HepG2 (cell line): ENCODE measurements around the gene VAMP2. TPM values are rescaled to one million over a fixed set of nuclear protein-coding genes. Genes with fewer than 3 reads are reported as not detected.

Experiments
- ATAC-seq: fragments of 200-7000 bp; cut with Tn5 transposase; 3 replicates; pipeline ENCODE4 v1.9.1; 2020; ENCODE audit warnings: mild to moderate bottlenecking, moderate library complexity
- BruUV-seq: library from RNA; stranded (reverse); fragments of 400-500 nt; replicated peaks from 2 replicates; lab custom pipeline; 2021; lab: Mats Ljungman, UMichigan
- CTCF ChIA-PET: fragments of 300-600 bp; formaldehyde crosslinking; extraction: SDS; loops from one replicate; lab custom pipeline; 2021; ENCODE audit warnings: low total read pairs, inconsistent platforms, low intra/inter-chr PET ratio; lab: Yijun Ruan, JAX
- POLR2A ChIA-PET: fragments of 350-600 bp; sonication (Branson Sonifier 250); formaldehyde crosslinking; loops from one replicate; lab custom pipeline; 2020; ENCODE audit warnings: antibody characterized with exemption, inconsistent platforms; lab: Yijun Ruan, JAX
- DNase-seq: peaks from one replicate; pipeline ENCODE4 v3.0.0-alpha.2; 2015; ENCODE audit warnings: low spot score
- FAIRE-seq: peaks from 3 replicates; lab custom pipeline; 2011; peaks lifted over from hg19 to GRCh38; lab: Jason Lieb, UNC
- H2AFZ ChIP-seq: one replicate; pipeline ENCODE4 v1.6.1; 2011; ENCODE audit warnings: low read length, inconsistent platforms
- H3K27ac ChIP-seq: fragments of 300-600 bp; 3 replicates; pipeline ENCODE4 v1.8.0; 2011; ENCODE audit warnings: mixed run types, mild to moderate bottlenecking, mixed read lengths, low read length, inconsistent platforms; ENCODE audit not compliant: insufficient read depth; ENCODE audit errors: extremely low read length
- H3K27me3 ChIP-seq, 2 experiments: fragments of 200-600 bp in 1 of 2; 2 replicates in 1 of 2; 3 replicates in 1 of 2; pipeline versions ENCODE4 v1.6.0 to v1.8.0; 2011; ENCODE audit warnings: low read length in 2 of 2, mild to moderate bottlenecking in 2 of 2, moderate library complexity in 2 of 2, inconsistent platforms in 1 of 2; ENCODE audit not compliant: insufficient read depth in 2 of 2, control insufficient read depth in 1 of 2
- H3K36me3 ChIP-seq, 2 experiments: fragments of 200-600 bp in 1 of 2; replicated peaks in 1 of 2; 2 replicates in 1 of 2; 3 replicates in 1 of 2; pipeline versions ENCODE4 v1.5.1 to v1.8.0; 2011; ENCODE audit warnings: low read length in 2 of 2, inconsistent platforms in 1 of 2; ENCODE audit not compliant: insufficient read depth in 2 of 2, control insufficient read depth in 1 of 2
- H3K4me1 ChIP-seq: 2 replicates; pipeline ENCODE4 v1.5.1; 2012; ENCODE audit warnings: low read length, inconsistent platforms; ENCODE audit not compliant: insufficient read depth
- H3K4me2 ChIP-seq: 2 replicates; pipeline ENCODE4 v1.6.0; 2011; ENCODE audit warnings: low read depth, low read length, inconsistent platforms
- H3K4me3 ChIP-seq, 3 experiments: fragments of 200-600 bp in 1 of 3; sonication (generic), shearing (Covaris generic) in 1 of 3; replicated peaks in 1 of 3; 2 replicates each; pipeline ENCODE4 v1.5.1; 2011 to 2016; ENCODE audit warnings: low read length in 3 of 3, inconsistent platforms in 2 of 3, low read depth in 2 of 3, mild to moderate bottlenecking in 2 of 3, control low read depth in 1 of 3, mixed read lengths in 1 of 3; ENCODE audit not compliant: insufficient read depth in 1 of 3
- H3K79me2 ChIP-seq: one replicate; pipeline ENCODE4 v1.6.1; 2011; ENCODE audit warnings: low read length, inconsistent platforms; ENCODE audit not compliant: insufficient read depth
- H3K9ac ChIP-seq: 2 replicates; pipeline ENCODE4 v1.6.0; 2011; ENCODE audit warnings: mild to moderate bottlenecking, low read depth, low read length, inconsistent platforms; ENCODE audit not compliant: insufficient read depth
- H3K9me3 ChIP-seq: 2 replicates; pipeline ENCODE4 v1.5.1; 2012; ENCODE audit warnings: mild to moderate bottlenecking, low read length
- H4K20me1 ChIP-seq: 2 replicates; pipeline ENCODE4 v1.6.0; 2011; ENCODE audit warnings: inconsistent platforms, mild to moderate bottlenecking, low read length, moderate library complexity; ENCODE audit not compliant: insufficient read depth
- FOSL2 ChIP-seq: sonication (generic); formaldehyde crosslinking; IDR thresholded peaks from 2 replicates; pipeline ENCODE4 v1.4.0; 2020; ENCODE audit warnings: missing genetic modification reagents
- ZMYM3 ChIP-seq: sonication (generic); formaldehyde crosslinking; IDR thresholded peaks from 2 replicates; pipeline ENCODE4 v1.5.1; 2020; ENCODE audit warnings: mild to moderate bottlenecking, missing genetic modification reagents
- ZNF484 ChIP-seq: sonication (generic); formaldehyde crosslinking; IDR thresholded peaks from 2 replicates; pipeline ENCODE4 v1.5.1; 2020; ENCODE audit warnings: mild to moderate bottlenecking, low read depth, missing genetic modification reagents, borderline replicate concordance
- WGBS: methylation state at CpG from one replicate; pipeline ENCODE4 v1.1.6; 2017; ENCODE audit warnings: low lambda C conversion rate; 5-methylcytosine and 5-hydroxymethylcytosine counted together
- in situ Hi-C: cut with HindIII; loops from 2 replicates; pipeline ENCODE4 v1.10.0; 2017; ENCODE audit warnings: low pct_unique_long_range_greater_than_20kb; ENCODE audit not compliant: extremely low pct_ligation_motif_present
- intact Hi-C: fragments of 100-400 bp; cut with micrococcal nuclease; formaldehyde crosslinking; loops from one replicate; pipeline ENCODE4 v1.10.0; 2022; ENCODE audit not compliant: unreplicated experiment
- polyA plus RNA-seq, 8 experiments: library from polyadenylated mRNA; depleted of rRNA in 3 of 8; stranded (reverse) in 7 of 8; unstranded in 1 of 8; fragments of >200 nt; fragmentation: Illumina TruSeq in 4 of 8; extraction: Trizol in 4 of 8; gene quantifications; 2 replicates each; pipeline versions ENCODE4 v1.2.1 to v1.2.3, GENCODE V29; 2011 to 2016; ENCODE audit warnings: low read depth in 4 of 8, missing spikeins in 1 of 8, mixed read lengths in 1 of 8; ENCODE audit not compliant: insufficient read depth in 1 of 8
- total RNA-seq, 5 experiments: library from RNA; depleted of rRNA; stranded (reverse); fragments of >200 nt; fragmentation: Illumina TruSeq; extraction: Trizol; gene quantifications; 2 replicates each; pipeline ENCODE4 v1.2.3, GENCODE V29; 2016; ENCODE audit warnings: low read depth in 1 of 5
- TF ChIP-seq, protein P1 (sequence below): sonication (generic); formaldehyde crosslinking; IDR thresholded peaks from 2 replicates; pipeline ENCODE4 v1.8.1; 2023; ENCODE audit warnings: mild to moderate bottlenecking, missing genetic modification reagents
- TF ChIP-seq, protein P2 (sequence below): sonication (generic); formaldehyde crosslinking; IDR thresholded peaks from 2 replicates; pipeline ENCODE4 v1.4.0; 2020; ENCODE audit warnings: missing genetic modification reagents, borderline replicate concordance
- TF ChIP-seq, protein P3 (sequence below): sonication (generic); formaldehyde crosslinking; IDR thresholded peaks from 2 replicates; pipeline ENCODE4 v1.4.0; 2020; ENCODE audit warnings: mild to moderate bottlenecking, missing genetic modification reagents, borderline replicate concordance

The VAMP2 gene
- total and polyA plus RNA-seq, 2 of the 13 experiments (the other 11 are each of a cell fraction or from before 2014, with no cell fraction given): 3.9 to 17.2 TPM

DNA sequence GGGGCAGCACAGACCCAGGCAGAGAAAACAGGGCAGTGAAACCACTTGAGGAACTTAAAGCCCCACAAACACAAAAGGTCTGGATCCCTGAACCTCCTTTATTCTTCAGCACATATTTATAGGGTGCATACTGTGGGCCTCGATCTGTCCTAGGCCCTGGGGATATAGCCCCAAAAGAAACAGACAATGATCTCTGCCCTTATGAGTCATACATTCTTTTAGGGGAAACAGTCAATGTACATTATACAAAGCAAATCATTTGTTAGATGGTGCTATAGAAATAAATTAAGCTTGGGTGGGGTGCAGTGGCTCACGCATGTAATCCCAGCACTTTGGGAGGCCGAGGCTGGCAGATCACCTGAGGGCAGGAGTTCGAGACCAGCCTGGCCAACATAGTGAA, 28.8 kb downstream of the VAMP2 start:
- Histone ChIP-seq H4K20me1 (no peaks in the 10 kb centered on the region), H3K9me3 (no peaks in the 10 kb centered on the region), H3K27ac (no peak overlapping the region), H3K27me3 (peaks cover 0 to 8% of the 10 kb centered on the region in 2 experiments; a peak in 1 of 5 replicates), H3K9ac (no peak overlapping the region), H3K4me1 (peaks cover 37% of the 10 kb centered on the region), H2AFZ (no peak overlapping the region), H3K36me3 (no peaks in the 10 kb centered on the region), H3K79me2 (no peaks in the 10 kb centered on the region), H3K4me2 (peak overlapping the region; percentile 58), H3K4me3 (peak overlapping the region in 2 of 3 experiments; percentile 6 to 46; a peak in 1 of 6 replicates)
- TF ChIP-seq ZNF484 (CRISPR knock-in tag): no peak
- peak; percentile 65 for TF ChIP-seq FOSL2
- TF ChIP-seq, protein P1, sequence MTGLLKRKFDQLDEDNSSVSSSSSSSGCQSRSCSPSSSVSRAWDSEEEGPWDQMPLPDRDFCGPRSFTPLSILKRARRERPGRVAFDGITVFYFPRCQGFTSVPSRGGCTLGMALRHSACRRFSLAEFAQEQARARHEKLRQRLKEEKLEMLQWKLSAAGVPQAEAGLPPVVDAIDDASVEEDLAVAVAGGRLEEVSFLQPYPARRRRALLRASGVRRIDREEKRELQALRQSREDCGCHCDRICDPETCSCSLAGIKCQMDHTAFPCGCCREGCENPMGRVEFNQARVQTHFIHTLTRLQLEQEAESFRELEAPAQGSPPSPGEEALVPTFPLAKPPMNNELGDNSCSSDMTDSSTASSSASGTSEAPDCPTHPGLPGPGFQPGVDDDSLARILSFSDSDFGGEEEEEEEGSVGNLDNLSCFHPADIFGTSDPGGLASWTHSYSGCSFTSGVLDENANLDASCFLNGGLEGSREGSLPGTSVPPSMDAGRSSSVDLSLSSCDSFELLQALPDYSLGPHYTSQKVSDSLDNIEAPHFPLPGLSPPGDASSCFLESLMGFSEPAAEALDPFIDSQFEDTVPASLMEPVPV: 0 out of 2 replicates have a peak, but pooled peaks have one; percentile 28
- peak; percentile 14; the same call in 1 of the 2 replicates for TF ChIP-seq ZMYM3
- intact Hi-C loops (no loop called here), in situ Hi-C loops (no loop called here)
- no peak for FAIRE-seq
- ChIA-PET CTCF (no interaction called here), POLR2A (interaction anchor here (0.9 to 1.9 kb wide), 3 partner anchors 15 to 89 kb away, joined by 3 to 14 read pairs (median 3); no protein-coding TSS in a partner anchor)
- no TSS peak for BruUV-seq
- 5% methylated on average over 4 of the region's 4 CpGs for WGBS
- no peak for ATAC-seq
- DNase-seq: no peak

DNA sequence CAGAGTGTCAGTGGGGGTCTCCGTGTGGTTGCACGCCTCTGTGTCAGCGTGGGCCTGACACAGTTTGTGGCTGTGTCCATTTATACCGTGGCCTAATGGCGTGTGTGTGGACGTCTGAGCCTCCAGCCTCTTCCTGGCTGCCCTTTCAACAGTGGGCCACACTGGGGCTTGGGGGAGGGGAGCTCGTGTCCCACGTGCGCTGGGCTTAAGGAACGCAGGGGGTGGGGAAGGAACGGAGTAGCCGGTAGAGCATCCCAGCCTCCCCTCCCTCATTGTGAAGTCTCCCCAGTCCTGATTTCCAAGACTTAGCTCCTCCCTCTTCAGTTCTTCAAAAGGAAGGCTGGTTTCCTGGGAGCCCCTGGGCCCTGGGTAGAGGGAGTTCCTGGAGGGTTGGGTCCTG, 29.3 kb downstream of the VAMP2 start:
- WGBS: 46% methylated on average over 8 of the region's 12 CpGs
- H2AFZ ChIP-seq: no peak overlapping the region
- BruUV-seq: no TSS peak
- CTCF ChIA-PET: no interaction called here
- POLR2A ChIA-PET: interaction anchor here (0.9 to 1.9 kb wide), 2 partner anchors 40 to 90 kb away, joined by 3 to 14 read pairs; no protein-coding TSS in a partner anchor
- no peaks in the 10 kb centered on the region for H3K36me3 ChIP-seq
- H3K4me2 ChIP-seq: peak overlapping the region; percentile 58
- H3K9me3 ChIP-seq: no peaks in the 10 kb centered on the region
- H3K79me2 ChIP-seq: no peaks in the 10 kb centered on the region
- no peak for FAIRE-seq
- H4K20me1 ChIP-seq: no peaks in the 10 kb centered on the region
- peak; percentile 39 for ATAC-seq
- H3K4me1 ChIP-seq: peaks cover 37% of the 10 kb centered on the region
- H3K27me3 ChIP-seq: peaks cover 0 to 11% of the 10 kb centered on the region in 2 experiments; a peak in 1 of 5 replicates
- in situ Hi-C loops (no loop called here), intact Hi-C loops (no loop called here)
- H3K27ac ChIP-seq: no peak overlapping the region
- peak overlapping the region; percentile 3 to 46 (median 6); a peak in 4 of 6 replicates for H3K4me3 ChIP-seq
- DNase-seq: no peak
- peak overlapping the region; percentile 24; the same call in 1 of the 2 replicates for H3K9ac ChIP-seq
- TF ChIP-seq, protein P2, sequence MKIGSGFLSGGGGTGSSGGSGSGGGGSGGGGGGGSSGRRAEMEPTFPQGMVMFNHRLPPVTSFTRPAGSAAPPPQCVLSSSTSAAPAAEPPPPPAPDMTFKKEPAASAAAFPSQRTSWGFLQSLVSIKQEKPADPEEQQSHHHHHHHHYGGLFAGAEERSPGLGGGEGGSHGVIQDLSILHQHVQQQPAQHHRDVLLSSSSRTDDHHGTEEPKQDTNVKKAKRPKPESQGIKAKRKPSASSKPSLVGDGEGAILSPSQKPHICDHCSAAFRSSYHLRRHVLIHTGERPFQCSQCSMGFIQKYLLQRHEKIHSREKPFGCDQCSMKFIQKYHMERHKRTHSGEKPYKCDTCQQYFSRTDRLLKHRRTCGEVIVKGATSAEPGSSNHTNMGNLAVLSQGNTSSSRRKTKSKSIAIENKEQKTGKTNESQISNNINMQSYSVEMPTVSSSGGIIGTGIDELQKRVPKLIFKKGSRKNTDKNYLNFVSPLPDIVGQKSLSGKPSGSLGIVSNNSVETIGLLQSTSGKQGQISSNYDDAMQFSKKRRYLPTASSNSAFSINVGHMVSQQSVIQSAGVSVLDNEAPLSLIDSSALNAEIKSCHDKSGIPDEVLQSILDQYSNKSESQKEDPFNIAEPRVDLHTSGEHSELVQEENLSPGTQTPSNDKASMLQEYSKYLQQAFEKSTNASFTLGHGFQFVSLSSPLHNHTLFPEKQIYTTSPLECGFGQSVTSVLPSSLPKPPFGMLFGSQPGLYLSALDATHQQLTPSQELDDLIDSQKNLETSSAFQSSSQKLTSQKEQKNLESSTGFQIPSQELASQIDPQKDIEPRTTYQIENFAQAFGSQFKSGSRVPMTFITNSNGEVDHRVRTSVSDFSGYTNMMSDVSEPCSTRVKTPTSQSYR (CRISPR knock-in tag): peak; percentile 59; the same call in 1 of the 2 replicates
- TF ChIP-seq, protein P3, sequence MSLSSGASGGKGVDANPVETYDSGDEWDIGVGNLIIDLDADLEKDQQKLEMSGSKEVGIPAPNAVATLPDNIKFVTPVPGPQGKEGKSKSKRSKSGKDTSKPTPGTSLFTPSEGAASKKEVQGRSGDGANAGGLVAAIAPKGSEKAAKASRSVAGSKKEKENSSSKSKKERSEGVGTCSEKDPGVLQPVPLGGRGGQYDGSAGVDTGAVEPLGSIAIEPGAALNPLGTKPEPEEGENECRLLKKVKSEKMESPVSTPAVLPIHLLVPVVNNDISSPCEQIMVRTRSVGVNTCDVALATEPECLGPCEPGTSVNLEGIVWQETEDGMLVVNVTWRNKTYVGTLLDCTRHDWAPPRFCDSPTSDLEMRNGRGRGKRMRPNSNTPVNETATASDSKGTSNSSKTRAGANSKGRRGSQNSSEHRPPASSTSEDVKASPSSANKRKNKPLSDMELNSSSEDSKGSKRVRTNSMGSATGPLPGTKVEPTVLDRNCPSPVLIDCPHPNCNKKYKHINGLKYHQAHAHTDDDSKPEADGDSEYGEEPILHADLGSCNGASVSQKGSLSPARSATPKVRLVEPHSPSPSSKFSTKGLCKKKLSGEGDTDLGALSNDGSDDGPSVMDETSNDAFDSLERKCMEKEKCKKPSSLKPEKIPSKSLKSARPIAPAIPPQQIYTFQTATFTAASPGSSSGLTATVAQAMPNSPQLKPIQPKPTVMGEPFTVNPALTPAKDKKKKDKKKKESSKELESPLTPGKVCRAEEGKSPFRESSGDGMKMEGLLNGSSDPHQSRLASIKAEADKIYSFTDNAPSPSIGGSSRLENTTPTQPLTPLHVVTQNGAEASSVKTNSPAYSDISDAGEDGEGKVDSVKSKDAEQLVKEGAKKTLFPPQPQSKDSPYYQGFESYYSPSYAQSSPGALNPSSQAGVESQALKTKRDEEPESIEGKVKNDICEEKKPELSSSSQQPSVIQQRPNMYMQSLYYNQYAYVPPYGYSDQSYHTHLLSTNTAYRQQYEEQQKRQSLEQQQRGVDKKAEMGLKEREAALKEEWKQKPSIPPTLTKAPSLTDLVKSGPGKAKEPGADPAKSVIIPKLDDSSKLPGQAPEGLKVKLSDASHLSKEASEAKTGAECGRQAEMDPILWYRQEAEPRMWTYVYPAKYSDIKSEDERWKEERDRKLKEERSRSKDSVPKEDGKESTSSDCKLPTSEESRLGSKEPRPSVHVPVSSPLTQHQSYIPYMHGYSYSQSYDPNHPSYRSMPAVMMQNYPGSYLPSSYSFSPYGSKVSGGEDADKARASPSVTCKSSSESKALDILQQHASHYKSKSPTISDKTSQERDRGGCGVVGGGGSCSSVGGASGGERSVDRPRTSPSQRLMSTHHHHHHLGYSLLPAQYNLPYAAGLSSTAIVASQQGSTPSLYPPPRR (CRISPR knock-in tag): 0 out of 2 replicates have a peak, but pooled peaks have one; percentile 7
